Measurements from ENCODE around the gene EYS.

The EYS gene

DNA sequence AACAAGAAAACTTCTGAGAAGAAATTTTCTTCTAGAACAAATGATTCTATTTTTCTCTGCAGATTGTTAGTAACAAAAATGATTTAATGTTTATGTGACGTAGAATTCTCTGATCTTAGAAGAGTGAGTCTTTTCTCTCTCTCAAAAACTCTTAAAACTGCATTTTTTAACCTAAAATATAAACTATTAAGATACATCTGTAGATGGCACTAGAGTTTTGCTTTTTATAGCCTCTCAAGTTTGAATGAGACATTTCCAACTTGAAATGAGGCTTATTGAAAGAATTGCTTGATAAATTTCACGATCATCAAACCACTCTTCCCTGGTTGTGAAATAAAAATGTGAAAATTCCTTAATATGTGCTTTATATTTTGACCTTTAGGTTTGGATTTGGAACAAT, 2017.6 kb downstream of the EYS start:
- TF ChIP-seq, protein P1, sequence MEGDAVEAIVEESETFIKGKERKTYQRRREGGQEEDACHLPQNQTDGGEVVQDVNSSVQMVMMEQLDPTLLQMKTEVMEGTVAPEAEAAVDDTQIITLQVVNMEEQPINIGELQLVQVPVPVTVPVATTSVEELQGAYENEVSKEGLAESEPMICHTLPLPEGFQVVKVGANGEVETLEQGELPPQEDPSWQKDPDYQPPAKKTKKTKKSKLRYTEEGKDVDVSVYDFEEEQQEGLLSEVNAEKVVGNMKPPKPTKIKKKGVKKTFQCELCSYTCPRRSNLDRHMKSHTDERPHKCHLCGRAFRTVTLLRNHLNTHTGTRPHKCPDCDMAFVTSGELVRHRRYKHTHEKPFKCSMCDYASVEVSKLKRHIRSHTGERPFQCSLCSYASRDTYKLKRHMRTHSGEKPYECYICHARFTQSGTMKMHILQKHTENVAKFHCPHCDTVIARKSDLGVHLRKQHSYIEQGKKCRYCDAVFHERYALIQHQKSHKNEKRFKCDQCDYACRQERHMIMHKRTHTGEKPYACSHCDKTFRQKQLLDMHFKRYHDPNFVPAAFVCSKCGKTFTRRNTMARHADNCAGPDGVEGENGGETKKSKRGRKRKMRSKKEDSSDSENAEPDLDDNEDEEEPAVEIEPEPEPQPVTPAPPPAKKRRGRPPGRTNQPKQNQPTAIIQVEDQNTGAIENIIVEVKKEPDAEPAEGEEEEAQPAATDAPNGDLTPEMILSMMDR (IDR thresholded peaks at IDR 0.05; ENCODE audit: low read depth, low read length) = no peak
- in situ Hi-C loops (cut with HindIII; ENCODE audit: low sequenced_read_pairs) = no loop called here
- no peak overlapping the region for H3K4me3 ChIP-seq (ENCODE audit: low read depth, low read length)
- peak; percentile 7 for DNase-seq (ENCODE audit: low read depth, low spot score)

DNA sequence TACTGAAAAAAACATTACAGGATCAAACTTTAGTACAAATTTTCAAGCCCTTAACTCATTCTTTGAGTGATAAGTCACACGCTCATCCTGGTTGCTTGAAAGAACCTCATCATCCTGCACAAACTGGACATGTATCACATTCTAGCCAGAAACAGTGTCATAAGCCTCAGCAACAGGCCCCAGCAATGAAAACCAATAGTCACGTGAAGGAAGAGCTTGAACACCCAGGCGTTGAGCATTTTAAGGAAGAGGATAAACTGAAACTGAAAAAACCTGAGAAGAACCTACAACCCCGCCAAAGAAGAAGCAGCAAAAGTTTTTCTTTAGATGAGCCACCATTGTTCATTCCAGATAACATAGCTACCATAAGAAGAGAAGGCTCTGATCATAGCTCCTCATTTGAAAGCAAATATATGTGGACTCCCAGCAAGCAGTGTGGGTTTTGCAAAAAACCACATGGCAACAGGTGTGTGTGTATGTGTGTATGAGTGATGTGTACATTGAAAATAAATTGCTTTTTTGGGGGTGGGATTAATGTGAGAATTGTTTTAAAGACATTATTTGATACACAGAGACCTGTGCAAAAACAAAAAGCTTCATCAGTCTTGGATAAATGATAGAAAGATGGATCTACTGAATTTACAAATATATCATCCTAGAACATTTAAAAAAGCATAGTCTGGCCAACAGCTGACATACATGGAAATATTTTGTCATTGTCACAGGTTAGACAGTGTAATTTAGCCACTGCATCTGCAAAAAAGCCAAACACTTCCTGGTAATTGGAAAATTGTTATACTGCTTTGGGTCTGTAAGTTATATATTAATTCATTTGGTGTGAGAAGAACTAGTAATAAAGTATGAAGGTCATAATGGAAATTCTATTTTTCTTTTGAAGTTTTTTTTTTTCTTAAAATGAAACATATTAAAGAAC, 2021.3 kb downstream of the EYS start:
- in situ Hi-C loops (cut with HindIII; ENCODE audit: low sequenced_read_pairs) = no loop called here
- DNase-seq (ENCODE audit: low read depth, low spot score) = no peak
- TF ChIP-seq, protein P1 (IDR thresholded peaks at IDR 0.05; ENCODE audit: low read depth, low read length) = no peak
- no peak overlapping the region for H3K4me3 ChIP-seq (ENCODE audit: low read depth, low read length)

DNA sequence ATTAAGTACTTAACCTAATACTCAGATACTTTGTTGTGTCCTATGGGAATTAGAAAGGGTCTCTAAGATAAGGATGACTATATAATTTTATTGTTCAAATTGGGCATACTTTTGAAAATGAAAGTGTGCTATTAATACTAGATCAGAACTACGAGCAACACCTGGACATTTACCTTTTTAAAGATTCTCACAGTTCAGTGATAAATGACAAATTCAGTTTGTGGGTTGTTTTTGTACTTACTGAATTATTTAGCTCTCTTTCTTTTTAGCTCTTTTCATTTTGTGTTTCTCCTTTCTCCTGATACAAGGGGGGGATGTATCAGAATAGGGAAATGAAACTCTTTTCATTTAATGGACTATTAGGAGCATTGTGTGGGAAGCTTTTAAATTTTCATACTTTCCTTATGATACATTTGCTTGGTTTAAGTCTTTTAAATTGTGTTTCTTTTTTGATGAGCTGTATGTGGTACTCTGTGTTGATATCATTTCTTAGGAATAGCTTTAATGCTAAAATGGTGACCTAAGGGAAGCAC, 2023.9 kb downstream of the EYS start:
- DNase-seq (ENCODE audit: low read depth, low spot score) = no peak
- H3K4me3 ChIP-seq (ENCODE audit: low read depth, low read length) = no peak overlapping the region
- TF ChIP-seq, protein P1 (IDR thresholded peaks at IDR 0.05; ENCODE audit: low read depth, low read length) = no peak
- in situ Hi-C loops (cut with HindIII; ENCODE audit: low sequenced_read_pairs) = no loop called here

DNA sequence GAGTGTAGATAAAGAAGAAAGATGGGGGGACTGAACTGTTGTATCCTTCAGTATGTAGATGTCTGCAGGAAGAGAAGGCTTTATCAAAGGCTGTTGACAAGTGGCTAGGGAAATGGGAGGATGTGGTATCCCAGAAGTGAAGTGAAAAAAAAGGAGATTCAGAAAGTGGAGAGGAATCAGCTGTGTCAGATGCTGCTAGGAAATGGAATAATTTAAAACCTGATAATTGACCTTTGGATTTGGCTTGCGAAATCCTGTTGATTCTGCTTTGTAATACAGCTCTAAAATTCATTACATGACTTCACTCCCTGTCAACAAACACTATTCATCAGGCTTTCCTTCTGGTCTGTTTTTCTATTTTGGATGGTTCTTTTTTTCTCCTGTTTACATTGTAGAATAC, 2029.7 kb downstream of the EYS start:
- H3K4me3 ChIP-seq (ENCODE audit: low read depth, low read length) = no peak overlapping the region
- TF ChIP-seq, protein P1 (IDR thresholded peaks at IDR 0.05; ENCODE audit: low read depth, low read length) = no peak
- in situ Hi-C loops (cut with HindIII; ENCODE audit: low sequenced_read_pairs) = no loop called here
- no peak for DNase-seq (ENCODE audit: low read depth, low spot score)

DNA sequence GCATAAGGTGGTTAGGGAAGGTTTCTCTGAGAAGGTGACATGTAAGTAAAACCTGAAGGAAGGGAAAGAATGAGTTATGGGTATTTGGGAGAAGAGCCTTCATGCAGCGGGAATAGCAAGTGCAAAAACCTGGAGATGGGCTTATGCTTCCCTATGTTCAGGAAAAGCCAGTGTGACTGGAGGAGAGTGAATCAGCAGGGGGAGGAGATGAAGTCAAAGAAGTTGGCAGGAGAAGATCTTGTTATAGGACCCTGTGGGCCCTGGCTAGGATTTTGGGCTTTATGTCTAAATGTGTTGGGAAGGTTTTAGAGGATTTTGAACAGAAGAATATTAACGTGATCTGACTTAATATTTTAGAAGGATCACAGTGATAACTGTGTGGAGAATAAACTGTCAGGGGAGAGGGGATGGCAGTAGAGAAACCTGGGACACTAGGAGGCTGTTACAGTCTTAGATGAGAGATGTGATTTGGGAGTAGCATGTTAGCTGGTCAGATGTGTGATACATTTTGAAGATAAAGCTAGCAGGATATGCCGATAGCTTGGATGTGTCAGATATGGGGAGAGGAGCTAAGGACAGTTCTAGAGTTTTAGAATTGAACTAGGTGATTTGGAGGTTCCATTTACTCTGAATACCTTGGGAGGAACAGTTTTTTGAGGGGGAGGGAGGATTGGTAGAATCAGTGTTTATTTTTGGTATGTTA, 2030.5 kb downstream of the EYS start:
- in situ Hi-C loops (cut with HindIII; ENCODE audit: low sequenced_read_pairs) = no loop called here
- H3K4me3 ChIP-seq (ENCODE audit: low read depth, low read length) = no peak overlapping the region
- TF ChIP-seq, protein P1 (IDR thresholded peaks at IDR 0.05; ENCODE audit: low read depth, low read length) = no peak
- no peak for DNase-seq (ENCODE audit: low read depth, low spot score)

DNA sequence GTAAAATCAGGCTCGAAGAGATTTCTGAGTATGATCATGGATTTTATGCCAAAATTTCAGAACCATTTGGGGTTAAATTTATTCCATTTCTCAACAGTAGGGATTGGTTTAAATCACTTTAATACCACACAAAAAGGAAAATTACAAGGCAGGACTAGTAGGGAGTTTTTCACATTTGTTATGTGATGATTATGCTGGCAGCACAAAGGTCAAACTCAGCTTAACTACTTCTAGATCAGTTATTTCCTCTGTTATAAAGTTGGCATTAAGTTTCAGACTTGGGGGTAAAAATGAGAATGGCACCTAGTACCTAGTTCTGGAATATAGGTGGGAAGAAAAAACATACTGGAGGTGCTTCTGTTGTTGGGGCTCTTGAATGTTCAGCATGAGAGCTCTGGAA, 2031.9 kb downstream of the EYS start:
- TF ChIP-seq, protein P1 (IDR thresholded peaks at IDR 0.05; ENCODE audit: low read depth, low read length) = no peak
- in situ Hi-C loops (cut with HindIII; ENCODE audit: low sequenced_read_pairs) = no loop called here
- no peak overlapping the region for H3K4me3 ChIP-seq (ENCODE audit: low read depth, low read length)
- DNase-seq (ENCODE audit: low read depth, low spot score) = no peak
